Fibroblast of upper back skin (primary cell): ENCODE measurements around the gene SLC9A9.

Experiments
- DNase-seq: peaks from one replicate; pipeline ENCODE4 v3.0.0-alpha.2; 2013

SLC9A9 gene

DNA sequence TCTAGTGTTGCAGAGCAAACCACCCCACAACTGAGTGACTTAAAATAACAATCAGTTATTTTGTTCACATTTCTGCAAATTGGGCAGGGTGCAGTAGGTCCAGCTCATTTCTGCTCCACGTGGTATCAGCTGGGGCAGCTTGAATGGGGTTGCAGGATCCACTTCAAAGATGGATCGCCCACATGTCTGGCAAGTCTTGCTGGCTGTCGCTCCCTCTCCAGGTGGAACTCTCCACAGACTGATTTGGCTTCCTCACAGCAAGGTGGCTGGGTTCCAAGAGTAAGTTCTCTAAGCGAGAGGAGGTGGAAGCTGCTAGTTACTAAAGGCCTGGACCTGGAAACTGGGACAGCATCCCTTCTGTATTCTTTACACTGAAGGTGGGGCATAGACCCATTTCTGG is 213.3 kb downstream of the SLC9A9 start:
- no peak for DNase-seq

DNA sequence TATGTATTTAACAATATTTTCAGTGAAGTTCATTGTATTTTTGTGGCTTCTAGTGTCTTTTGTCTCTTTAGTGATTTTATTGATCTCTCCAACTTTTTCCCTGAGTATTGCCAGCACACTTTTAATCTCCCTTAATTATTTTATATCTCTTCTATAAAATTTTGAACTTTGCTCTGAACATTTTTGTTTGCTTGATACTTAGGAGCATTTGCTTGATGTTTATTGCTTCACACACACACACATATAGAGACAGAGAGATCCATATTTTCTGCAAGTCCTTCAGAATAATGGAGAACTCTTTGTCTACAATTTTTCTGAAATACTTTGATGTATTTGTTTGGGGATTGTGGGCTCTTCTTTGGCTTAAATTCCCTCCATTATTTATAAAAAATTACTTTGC is 213.8 kb downstream of the SLC9A9 start:
- no peak for DNase-seq

DNA sequence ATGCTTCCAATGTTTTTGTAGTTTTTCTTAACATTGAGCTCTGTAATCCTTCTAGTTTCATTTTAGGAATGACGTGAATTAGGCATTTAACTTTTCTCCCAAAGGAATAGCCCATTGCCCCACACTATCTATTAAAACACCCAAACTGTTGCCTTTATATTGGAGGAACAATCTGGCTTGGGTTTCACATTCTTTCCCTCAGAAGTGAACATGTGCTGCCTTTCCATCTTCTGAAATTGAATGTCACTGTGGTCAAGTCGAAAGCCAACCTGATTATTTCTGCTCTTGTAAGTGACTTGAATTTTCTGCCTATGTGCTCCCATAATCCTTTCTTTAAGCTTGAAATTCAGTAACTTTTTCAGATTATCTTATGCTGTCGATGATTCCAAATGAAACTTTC is 214.5 kb downstream of the SLC9A9 start:
- no peak for DNase-seq

DNA sequence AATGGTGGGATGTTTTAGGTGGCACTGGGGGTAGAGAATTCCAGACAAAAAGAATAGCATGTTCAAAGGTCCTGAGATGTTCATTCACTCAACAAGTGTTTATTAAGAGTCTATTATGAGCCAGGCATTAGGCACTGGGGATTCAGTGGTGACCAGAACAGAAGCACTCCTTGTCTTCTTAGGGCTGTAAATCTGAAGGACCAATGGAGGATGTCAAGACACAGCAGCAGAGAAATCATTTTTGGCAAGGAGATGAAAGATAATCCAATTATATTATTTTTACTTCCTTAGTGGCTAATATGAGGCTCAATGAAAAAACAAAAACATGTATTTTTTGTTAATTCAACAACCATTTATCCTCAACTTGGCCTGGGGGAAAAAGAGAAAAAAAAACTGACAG is 218.5 kb downstream of the SLC9A9 start:
- no peak for DNase-seq

DNA sequence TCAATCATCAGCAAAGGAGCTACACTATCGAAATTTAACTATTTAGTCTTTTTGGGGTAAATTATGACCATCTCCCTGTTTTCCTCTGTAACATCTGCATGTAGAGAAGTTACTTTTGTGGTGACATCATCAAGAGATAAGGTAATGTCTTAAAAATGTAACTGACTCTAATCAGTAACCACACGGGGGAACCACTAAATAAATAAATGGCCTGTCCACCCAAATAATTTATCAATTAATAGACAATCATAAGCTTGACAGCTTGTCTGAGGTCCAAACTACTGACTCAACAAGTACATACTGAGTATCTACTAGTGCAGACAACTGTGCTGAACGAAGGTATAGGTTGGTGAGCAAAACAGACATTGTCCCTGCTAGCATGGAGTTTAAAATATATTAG is 219.3 kb downstream of the SLC9A9 start:
- peak; percentile 5 for DNase-seq

DNA sequence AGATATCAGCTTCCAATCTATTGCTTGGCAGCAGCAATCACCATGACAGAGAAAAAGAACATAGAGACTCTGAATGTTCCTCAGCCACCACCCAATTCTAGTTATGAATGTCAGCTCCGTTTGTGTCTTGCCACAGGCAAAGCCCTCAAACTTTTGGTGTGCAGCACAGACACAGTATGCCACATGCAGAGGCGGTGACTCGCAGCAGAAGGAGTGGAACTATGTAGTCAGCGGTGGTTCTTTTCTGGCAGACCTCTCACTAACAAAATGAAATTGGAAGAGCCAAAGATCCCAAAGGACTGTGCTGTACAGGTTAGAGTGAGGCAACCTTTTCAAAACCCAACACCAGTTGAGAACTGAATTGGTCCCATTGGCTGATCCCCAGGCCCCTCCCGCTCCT is 220.9 kb downstream of the SLC9A9 start:
- DNase-seq, result peak; percentile 47

DNA sequence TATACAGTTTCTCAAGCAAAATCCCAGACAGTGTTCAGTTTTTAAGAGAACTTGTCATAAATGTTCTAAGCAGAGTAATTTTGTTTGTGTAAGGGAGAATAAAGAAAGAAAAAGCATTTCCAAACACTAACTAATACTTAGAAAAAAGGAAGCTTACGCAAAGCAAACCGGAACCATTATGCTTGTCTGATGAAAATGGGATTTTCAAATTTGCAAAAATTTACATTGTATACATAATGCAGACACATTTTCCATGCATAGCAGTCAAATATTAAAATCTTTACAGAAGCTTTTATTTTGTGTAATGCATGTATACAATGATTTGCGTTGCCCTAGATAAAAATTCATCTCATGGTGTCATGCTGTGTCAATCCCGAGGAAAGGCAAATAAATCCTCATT is 229.0 kb downstream of the SLC9A9 start:
- no peak for DNase-seq

DNA sequence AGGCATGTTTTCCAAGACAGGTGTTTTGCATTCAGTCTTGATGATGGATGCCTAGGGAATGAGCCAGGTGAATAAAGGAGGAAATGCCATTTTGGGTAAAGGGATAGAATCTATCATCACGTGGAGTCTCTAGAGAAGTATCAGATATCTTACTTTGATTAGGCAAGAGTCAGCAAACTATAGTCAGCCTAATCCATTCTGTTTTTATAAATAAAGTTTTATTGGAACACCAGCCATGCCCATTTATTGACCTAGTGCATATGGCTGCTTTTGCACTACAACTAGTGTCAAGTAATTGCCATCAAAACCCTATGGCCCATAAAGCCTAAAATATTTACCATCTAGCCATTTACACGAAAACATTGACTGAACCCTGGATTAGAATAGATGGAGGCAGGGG is 231.2 kb downstream of the SLC9A9 start:
- no peak for DNase-seq

DNA sequence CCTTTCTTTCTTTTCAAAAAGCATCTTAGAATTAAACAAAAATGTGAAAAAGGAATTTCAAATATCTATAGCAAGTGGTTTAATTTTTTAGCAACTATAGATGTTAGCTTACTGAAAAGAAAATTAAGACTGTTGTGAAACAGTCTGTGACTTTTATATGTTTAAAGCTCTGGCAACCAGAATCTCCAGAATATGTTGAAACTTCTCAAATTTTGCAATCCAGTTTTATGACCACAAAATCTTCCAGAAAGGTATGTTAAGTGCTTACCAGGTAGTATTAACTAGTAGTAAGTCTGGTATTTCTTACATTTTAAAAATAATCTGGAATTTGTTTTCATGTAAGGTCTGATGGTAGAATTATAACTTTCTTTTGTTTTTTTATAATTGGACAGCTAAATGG is 235.0 kb downstream of the SLC9A9 start:
- no peak for DNase-seq

DNA sequence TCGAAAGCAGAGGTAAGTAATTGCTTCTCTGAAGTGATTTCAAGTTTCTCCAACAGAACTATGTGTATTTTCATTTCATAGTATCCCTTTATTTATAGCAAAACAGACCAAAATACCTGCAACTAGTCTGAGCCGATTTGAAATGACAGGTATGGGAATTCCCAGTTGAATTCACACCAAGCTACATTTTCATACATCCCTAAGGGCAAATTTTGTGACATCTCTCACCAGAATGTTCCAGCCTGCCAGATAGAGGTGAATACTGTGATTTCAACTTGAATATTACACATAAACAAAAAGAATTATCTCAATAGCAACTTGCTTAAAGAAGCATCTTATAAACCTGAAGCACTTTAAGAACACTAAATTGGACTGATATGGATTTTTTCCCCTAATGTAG is 235.7 kb downstream of the SLC9A9 start:
- no peak for DNase-seq

DNA sequence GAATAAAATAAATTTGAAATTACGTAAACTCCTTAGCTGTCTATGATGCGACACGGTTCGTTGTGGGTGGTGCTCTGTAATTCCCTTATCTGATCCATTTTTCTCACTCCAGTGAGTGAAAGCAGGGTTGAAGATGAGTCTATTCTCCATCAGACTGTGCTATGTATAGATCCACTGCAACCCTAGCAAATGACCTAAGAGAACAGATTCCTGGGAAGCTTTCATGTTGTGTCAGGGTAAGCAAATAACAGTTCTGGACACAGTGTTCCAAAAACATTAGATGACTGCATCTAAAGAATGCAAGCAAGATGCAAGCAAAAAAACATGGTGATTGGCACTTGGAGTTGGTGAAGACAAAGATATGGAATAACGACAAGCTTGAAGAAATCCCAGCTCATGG is 239.3 kb downstream of the SLC9A9 start:
- DNase-seq, result peak; percentile 10

DNA sequence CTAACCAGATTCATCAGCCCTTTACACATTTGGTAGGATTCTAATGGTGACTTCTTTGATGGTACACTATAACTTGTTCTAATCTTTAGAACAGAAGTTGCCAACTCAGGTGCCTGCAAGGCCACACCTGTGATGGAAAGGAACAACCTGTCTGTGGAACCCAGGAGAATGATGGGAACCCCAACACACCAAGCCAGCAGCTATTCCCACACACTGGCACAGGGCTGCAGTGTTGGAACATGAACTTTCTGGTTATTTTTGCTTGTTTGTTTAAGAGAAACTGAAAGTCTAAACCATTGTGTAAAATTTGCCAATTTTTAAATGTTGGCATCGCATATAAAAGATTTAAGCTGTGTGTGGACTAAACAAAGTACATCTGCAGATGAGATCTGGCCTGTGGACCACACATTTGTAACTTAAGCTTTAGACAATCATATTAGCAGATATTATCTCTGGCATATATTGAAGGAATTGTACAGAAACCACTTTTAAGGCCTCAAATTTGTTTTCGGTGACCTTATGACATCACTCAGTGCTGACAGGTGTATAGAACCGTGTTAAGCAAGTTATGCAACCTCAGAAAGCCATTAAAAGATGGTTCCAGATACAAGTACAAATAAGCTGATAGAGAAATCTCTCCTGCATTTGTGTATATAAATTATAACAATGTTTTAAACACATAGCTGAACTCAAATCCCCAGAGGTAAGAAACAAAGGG is 242.9 kb downstream of the SLC9A9 start:
- DNase-seq, result no peak

DNA sequence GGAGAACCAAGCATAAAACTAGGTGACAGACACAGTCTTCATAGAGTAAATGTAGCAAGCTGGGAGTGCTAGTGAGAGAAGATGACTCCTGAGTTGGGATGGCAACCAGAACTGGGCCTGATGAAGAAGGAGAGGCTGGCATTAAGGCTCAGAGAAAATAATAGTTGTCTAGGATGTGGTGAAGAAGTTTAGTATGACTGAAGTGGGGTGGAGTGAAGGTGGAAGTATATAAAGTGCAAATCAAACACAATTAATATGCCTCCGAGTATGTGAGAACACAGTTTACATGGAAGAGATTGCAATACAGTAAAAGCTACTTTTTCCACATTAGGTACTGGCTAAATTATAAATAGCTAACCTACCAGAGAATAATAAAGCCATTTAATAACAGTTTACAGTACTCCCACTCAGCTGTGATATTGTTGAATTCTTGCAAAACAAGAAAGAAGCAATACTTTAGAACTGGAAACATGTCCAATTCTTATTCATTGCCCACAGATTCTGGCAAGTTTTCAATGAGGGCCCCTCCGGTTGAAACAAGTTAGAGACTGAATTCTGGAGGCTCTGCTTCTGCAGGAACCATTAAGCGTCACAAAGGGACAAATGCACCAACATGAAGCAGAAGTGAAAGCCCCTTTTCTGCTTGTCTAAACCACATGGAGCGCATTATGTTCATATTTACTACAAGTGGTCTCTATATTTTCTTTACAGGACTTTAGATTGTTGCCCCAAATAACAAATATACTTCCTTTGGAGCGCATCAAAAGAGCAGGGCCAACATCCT is 243.7 kb downstream of the SLC9A9 start:
- no peak for DNase-seq

DNA sequence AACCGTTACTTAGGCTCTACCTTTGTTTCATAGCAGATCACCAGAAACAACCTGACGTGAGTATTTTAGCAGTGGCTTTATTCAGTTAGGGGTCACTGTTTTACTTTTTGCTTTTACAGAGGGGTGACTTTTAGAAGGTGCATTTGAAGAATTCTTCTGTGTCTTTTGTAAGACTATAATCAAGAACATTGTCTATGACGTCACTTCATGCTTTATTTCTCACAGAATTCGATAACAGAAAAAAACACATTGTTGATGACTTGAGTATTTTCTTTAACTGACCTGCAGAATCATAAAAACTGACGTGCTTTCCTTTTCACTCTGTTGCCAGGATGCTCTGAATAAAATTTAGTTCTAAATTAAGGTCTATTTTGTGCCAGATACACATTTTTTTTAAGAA is 244.5 kb downstream of the SLC9A9 start:
- no peak for DNase-seq

DNA sequence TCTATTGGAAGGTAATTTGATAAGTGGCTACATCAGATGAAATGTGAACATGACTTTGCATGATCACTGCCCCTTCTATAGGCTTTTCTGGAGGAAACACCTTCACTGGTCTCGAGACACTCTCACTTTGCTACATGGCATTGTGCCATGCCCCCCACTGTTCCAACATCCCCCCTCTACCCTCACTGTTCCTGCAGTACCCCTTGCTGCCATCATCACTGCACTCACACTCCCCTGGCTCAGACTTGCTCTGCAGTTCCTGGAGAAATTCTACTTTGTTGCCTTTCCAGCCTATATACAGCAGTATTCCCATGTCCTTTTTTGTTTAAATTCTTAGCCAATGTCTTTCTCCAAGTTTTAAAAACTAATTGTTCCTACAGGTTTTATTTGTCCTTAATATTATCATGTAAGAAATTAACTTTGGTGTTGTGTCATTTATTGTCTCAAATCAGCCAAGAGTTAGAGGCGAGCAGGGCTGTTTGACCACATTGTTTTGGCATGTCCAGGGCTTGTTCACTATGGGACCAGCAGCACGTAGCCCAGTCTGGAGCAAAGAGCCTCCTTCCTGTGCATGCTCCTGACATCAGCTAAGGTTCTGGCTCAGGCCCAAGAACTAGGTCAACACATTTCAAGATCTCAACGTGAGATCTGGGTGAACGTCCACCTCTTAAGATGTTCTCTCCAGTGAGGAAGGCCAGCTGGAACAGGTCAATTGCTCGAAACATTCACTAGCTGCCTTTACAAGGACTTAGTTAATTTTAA is 246.4 kb downstream of the SLC9A9 start:
- peak; percentile 47 for DNase-seq

DNA sequence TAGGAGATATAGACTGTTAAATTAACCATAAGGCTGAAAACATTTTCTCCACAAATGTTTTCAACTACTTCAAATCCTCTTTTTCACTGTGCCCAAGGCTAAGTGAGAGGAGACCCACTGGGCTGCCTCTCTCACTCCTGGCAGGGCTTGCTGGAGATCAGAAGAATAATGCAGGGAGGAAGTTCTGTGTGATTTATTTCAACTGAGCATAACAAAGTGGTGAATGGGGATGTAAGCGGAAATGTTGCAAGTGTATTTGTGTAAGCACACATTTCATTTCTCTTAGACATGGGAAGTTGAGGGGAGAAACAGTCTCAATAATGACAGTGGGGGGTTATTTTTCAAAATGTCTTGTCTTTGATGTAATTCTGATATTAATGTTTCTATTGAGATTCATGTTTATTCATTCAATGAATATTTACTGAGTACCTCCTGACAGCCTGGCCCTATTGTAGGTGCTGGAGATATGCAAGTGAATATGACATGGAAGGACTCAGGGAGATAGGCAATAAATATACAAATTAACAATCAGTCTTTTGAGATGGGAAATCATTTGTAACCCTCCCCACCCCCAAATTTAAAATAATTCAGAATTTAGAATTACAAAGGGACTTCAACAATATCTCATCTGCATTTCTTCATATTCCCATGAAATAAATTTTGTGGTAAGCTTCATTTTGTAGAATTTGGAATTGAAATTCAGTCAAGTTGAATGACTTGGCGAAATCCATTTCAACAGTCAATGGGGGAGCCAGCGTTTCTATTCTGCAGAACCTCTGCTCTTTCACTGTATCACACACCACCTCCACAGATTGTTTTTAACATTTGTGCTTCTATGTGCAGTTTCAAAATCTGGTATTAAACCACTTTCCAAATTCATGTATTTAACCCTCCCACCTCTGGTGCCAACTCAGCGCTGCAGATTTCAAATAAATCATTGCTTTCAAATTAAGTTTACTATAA is 247.2 kb downstream of the SLC9A9 start:
- DNase-seq, result peak; percentile 16

DNA sequence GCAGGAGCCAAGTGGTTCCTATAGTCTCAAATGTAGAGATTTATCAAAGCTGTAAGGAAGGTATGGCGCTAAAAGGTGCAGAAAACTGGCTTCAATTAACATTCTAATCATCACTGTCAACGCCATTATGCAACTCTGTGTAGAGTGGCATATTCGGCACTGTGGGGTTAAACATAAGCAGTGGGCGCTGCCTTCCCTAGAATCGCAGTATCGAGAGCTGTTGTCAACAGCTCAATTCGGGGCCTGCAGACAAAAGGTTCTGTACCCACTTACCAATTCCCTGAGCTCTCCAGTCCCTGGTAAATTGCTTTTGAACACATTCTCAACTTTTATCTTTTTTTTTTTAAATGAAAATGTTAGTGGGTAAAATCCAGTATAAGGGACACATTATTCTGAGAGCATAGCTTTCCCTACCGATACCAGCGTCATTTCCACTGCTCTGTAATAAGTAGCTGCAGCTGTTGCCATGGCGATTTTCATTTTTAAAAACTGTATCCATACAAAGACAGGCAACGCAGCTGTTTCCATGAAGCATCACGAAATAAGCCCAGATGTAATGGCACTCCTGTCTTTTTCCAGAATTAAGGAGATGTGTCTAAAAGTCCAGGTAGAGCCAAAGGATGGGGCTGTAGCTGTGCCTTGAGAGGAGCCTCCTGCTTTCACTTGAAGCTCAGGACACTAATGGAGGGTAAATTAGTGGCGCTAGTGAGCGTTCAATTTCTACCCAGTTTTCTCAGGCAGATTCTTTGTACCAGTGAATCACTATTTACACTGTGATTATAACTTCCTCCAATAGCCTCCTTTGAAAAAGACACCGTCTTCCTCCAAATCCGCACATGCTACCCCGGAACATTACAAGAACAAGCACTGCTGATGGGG is 250.3 kb downstream of the SLC9A9 start:
- DNase-seq, result no peak

DNA sequence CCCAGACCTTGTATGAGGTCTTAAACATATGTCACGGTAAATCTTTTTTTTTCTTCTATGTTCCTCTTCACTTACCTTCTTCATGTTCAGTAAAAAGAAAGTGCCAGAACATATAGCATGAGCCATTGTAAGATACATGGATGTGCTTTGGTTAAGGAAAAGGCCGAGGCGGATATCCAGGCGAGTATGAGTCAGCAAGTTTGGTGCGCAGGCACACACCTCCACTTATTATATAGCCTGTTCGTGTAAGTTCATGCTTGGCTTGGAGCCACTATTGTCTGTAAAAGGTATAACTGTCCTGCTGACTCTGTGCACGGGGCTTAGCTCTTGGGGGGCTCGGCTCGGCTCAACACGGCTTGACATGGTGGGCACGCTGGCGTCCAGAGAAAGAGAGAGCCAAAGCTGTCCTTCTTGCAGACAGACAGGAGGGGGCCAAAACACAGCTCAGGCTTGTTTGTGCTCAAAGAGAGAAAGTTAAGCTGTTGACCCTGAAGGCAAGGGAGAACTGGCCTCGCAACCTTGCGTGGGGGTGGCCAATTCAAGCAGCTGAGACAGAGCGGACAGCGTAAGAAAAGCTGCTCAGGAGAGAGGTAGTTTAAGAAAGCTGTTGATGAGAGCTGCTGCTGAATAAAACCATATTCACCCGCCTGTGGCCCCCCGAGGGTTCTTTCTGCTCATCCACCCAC is 251.2 kb downstream of the SLC9A9 start:
- DNase-seq, result no peak

DNA sequence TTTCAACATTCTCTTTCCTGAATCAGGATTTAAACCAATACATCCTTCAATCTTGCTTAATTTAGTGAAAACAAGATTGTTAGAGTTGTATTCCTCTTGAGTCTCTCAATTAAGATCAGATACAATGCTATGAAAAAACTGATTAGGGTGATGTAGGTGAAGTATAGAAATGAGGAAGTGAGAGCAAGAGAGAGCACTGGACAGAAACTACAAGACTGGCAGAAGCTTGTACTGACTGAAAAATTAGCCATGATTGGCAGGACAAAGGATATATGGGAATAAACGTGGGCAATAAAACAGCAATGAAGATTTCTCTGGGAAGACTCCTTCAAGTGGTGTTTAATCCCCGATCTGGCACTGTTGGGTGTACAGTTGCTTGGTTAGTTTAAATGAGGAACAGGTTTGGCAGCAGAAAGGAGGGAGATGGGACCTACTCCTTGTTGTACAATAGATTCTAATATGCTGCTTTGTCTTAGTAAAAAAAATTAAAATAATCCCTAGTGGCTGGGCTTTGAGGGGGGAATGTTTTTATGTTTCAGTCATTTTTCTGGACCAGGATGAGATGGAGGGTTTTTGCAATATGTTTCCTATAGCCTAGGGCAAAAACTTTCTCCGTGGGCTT is 252.7 kb downstream of the SLC9A9 start:
- DNase-seq, result no peak

DNA sequence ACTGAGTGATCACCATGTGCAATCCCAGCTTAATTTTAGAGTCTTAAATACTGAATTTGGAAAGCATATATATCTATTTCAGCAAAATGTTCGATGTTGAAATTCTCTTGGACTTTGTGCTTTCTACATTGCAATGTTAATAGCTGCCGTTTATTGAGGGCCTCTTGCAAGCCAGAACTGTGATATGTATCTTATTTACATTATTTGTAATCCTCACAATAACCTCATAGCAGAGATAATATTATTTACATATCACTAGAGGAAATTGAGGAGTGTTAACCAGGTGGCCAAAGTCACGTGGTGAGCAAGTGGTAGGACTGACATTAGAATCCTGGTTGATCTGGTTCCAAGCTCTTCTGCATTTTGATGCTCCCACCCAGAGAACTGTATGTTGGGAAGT is 254.1 kb downstream of the SLC9A9 start:
- DNase-seq, result no peak

DNA sequence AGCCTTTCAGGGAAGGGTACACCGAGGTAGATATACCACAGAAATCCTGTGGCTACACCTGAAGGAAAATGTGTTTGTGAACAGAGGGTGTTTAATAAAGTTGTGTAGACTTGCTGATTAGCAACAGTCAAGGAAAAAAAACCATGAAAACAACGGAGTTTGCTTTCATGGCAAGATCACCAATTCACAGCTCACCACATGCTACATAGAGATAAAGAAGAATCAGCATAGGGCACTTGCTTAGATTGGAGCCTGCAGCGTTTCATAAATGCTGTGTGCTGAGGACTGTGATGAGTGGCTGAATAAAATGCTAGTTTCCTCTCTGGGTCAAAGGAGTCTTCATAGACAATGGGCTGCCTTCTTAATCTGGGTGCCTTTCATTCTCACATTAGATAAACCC is 257.6 kb downstream of the SLC9A9 start:
- DNase-seq, result no peak
